ENCODE results near the gene CCDC40. TPM values are rescaled to one million over a fixed set of nuclear protein-coding genes. Genes with fewer than 3 reads are reported as not detected.

CCDC40 gene
- total RNA-seq, 1 experiment from 2014 or later: 3.9 TPM

DNA sequence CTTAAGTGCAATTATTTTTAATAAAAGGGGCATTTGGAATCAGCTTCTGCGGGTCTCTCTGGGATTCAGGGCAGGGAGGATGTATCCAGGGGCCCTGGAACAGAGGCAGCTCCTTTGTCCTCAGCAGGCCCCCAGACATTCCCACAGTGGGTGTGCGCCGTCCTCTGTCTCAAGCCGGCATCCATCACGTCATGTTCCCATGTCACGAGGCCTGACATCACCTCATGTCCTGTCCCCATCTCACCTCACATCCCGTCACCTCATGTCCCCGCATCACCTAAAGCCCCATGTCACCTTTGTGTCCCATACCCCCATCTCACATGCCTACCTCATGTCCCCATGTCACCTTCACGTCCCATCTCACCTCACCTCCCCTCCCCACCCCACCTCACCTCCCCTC is 83.4 kb downstream of the CCDC40 start:
- Mint-ChIP-seq H3K27me3 (ENCODE audit: insufficient read depth, unreplicated experiment) (no peaks in the 10 kb centered on the region), H3K36me3 (ENCODE audit: insufficient read depth, unreplicated experiment) (no peaks in the 10 kb centered on the region), H3K4me3 (ENCODE audit: unreplicated experiment) (no peak overlapping the region), H3K27ac (ENCODE audit: unreplicated experiment) (no peak overlapping the region), H3K4me1 (ENCODE audit: low read depth, unreplicated experiment) (peaks cover 7% of the 10 kb centered on the region), H3K9me3 (ENCODE audit: unreplicated experiment) (no peaks in the 10 kb centered on the region)
- Histone ChIP-seq H3K4me1 (0 out of 2 replicates have a peak, but pooled peaks cover 4% of the 10 kb centered on the region), H3K27me3 (replicated peaks; ENCODE audit: control insufficient read depth, insufficient read depth, low read length) (no peaks in the 10 kb centered on the region), H3K36me3 (ENCODE audit: control insufficient read depth, insufficient read depth, low read length) (no peaks in the 10 kb centered on the region), H3K4me3 (ENCODE audit: low read depth, low read length) (no peak overlapping the region), H3K9me3 (no peaks in the 10 kb centered on the region)
- ChIA-PET CTCF (interaction anchor here (0.7 kb wide), 1 partner anchor 37 kb away, joined by 3 read pairs; no protein-coding TSS in a partner anchor), POLR2A (no interaction called here)
- BruUV-seq (replicated peaks): no TSS peak
- intact Hi-C loops (cut with micrococcal nuclease; ENCODE audit: unreplicated experiment): no loop called here
- no peak for DNase-seq
- no peak for TF ChIP-seq CTCF (IDR thresholded peaks at IDR 0.05; ENCODE audit: insufficient read depth in 1 of 2, low read depth in 1 of 2, low read length in 1 of 2, severe bottlenecking in 1 of 2, unreplicated experiment in 1 of 2)

GRCh38 chr17:80122026-80122575 is 85.7 kb downstream of the CCDC40 start:
- no peak overlapping the region for H3K4me3 Mint-ChIP-seq (ENCODE audit: unreplicated experiment)
- no peak for TF ChIP-seq CTCF (IDR thresholded peaks at IDR 0.05; ENCODE audit: insufficient read depth in 1 of 2, low read depth in 1 of 2, low read length in 1 of 2, severe bottlenecking in 1 of 2, unreplicated experiment in 1 of 2)
- no peaks in the 10 kb centered on the region for H3K36me3 Mint-ChIP-seq (ENCODE audit: insufficient read depth, unreplicated experiment)
- no peak for DNase-seq
- intact Hi-C loops (cut with micrococcal nuclease; ENCODE audit: unreplicated experiment): no loop called here
- Histone ChIP-seq H3K4me3 (ENCODE audit: low read depth, low read length) (no peak overlapping the region), H3K36me3 (ENCODE audit: control insufficient read depth, insufficient read depth, low read length) (no peaks in the 10 kb centered on the region), H3K27me3 (replicated peaks; ENCODE audit: control insufficient read depth, insufficient read depth, low read length) (no peaks in the 10 kb centered on the region), H3K9me3 (no peaks in the 10 kb centered on the region), H3K4me1 (0 out of 2 replicates have a peak, but pooled peaks cover 4% of the 10 kb centered on the region)
- no peak overlapping the region for H3K27ac Mint-ChIP-seq (ENCODE audit: unreplicated experiment)
- BruUV-seq (replicated peaks): no TSS peak
- CTCF ChIA-PET: interaction anchor here (0.7 to 0.9 kb wide), 3 partner anchors 15 to 333 kb away, joined by 3 read pairs; partner anchors contain the start of gene GAA
- H3K9me3 Mint-ChIP-seq (ENCODE audit: unreplicated experiment): no peaks in the 10 kb centered on the region
- H3K27me3 Mint-ChIP-seq (ENCODE audit: insufficient read depth, unreplicated experiment): no peaks in the 10 kb centered on the region
- peaks cover 7% of the 10 kb centered on the region for H3K4me1 Mint-ChIP-seq (ENCODE audit: low read depth, unreplicated experiment)
- POLR2A ChIA-PET: no interaction called here

GRCh38 chr17:80122926-80123505 is 86.6 kb downstream of the CCDC40 start:
- Mint-ChIP-seq H3K36me3 (ENCODE audit: insufficient read depth, unreplicated experiment) (no peaks in the 10 kb centered on the region), H3K9me3 (ENCODE audit: unreplicated experiment) (no peaks in the 10 kb centered on the region), H3K4me3 (ENCODE audit: unreplicated experiment) (no peak overlapping the region), H3K4me1 (ENCODE audit: low read depth, unreplicated experiment) (peaks cover 7% of the 10 kb centered on the region), H3K27me3 (ENCODE audit: insufficient read depth, unreplicated experiment) (no peaks in the 10 kb centered on the region), H3K27ac (ENCODE audit: unreplicated experiment) (no peak overlapping the region)
- H3K27me3 ChIP-seq (replicated peaks; ENCODE audit: control insufficient read depth, insufficient read depth, low read length): no peaks in the 10 kb centered on the region
- H3K9me3 ChIP-seq: no peaks in the 10 kb centered on the region
- DNase-seq: no peak
- 0 out of 2 replicates have a peak, but pooled peaks cover 4% of the 10 kb centered on the region for H3K4me1 ChIP-seq
- TF ChIP-seq CTCF (IDR thresholded peaks at IDR 0.05; ENCODE audit: insufficient read depth in 1 of 2, low read depth in 1 of 2, low read length in 1 of 2, severe bottlenecking in 1 of 2, unreplicated experiment in 1 of 2): no peak
- no TSS peak for BruUV-seq (replicated peaks)
- POLR2A ChIA-PET: no interaction called here
- intact Hi-C loops (cut with micrococcal nuclease; ENCODE audit: unreplicated experiment): no loop called here
- CTCF ChIA-PET: interaction anchor here (0.7 kb wide), 1 partner anchor 130 kb away, joined by 5 read pairs; no protein-coding TSS in a partner anchor
- no peak overlapping the region for H3K4me3 ChIP-seq (ENCODE audit: low read depth, low read length)
- no peaks in the 10 kb centered on the region for H3K36me3 ChIP-seq (ENCODE audit: control insufficient read depth, insufficient read depth, low read length)
